Stimulated activated naive CD8-positive, alpha-beta T cell treated with anti-CD3 and anti-CD28 coated beads, Interleukin-15, amount 100 ng/mL, for 72 hours (primary cell): Measurements from ENCODE around the gene MRPL41.
"Not testable (repeated sequence)": the region's sequence is repeated elsewhere in the genome, so short reads cannot be mapped to it uniquely, and the experiment has no call there.

Experiments used
- ATAC-seq: fragments of 150-1000 bp; cut with Tn5 transposase; 2 replicates; pipeline ENCODE4 v1.10.0; 2021; ENCODE audit warnings: mild to moderate bottlenecking, moderate library complexity
- DNase-seq, 2 donors: peaks; one replicate each; pipeline ENCODE4 v3.0.0; 2021 to 2022
- H3K27ac Mint-ChIP-seq, 2 donors: one replicate each; pipeline ENCODE4 v1.8.0; 2022; ENCODE audit warnings: mild to moderate bottlenecking in 2 of 2, mixed read lengths in 2 of 2, moderate library complexity in 2 of 2
- H3K27me3 Mint-ChIP-seq: one replicate; pipeline ENCODE4 v1.8.0; 2022; ENCODE audit warnings: mixed read lengths
- H3K4me1 Mint-ChIP-seq: one replicate; pipeline ENCODE4 v1.8.0; 2022; ENCODE audit warnings: mild to moderate bottlenecking, mixed read lengths
- H3K4me3 Mint-ChIP-seq, 2 donors: one replicate each; pipeline ENCODE4 v1.8.0; 2022; ENCODE audit warnings: mild to moderate bottlenecking in 2 of 2, mixed read lengths in 2 of 2, moderate library complexity in 1 of 2
- H3K9me3 Mint-ChIP-seq, 2 donors: one replicate each; pipeline ENCODE4 v1.8.0; 2022; ENCODE audit warnings: mixed read lengths in 2 of 2

MRPL41 gene

DNA sequence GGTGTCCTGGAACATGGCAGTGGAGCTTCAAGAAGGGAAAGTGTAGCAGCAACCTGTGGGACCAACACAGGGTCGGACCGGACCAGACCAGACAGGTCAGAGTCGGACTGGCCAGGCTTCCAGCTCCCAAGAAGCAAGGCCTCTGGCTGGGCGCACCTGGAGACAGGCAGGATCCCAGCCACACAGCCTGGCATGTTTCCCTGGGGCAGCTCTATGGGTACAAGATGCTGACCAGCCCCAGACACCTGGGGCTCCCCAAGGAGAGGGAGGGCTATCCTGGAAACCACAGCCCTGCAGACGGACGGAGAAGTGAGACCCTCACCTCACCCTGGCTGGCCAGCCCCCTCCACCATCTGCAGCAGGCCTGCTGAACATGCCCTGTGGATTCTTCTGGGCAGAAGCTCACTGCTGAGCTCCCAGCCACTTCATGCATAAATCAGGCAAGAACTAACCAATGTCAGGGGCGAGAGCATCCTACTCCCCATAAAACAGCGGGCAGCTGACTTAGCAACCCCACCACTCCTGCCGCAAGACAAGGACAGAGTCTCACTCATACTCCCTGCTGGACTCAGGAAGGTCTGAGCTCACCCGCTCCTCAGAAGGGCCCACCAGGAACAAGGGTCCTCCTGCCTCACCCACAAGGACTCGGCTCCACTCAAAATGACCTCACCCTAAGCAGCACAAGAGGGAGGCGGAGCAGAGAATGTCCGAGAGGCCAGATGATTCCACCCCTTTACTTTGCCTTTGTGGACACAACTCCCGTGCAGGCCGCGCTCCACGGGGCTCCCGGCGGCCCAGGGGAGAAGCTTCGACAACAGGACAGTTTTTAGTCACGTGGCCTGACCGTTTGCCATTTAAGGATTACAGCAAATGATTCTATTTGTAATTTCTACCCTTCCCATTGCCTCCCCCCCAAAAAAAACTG lies 29.9 kb downstream of the MRPL41 start:
- Mint-ChIP-seq H3K27me3 (no peaks in the 10 kb centered on the region), H3K4me3 (no peak overlapping the region), H3K27ac (no peak overlapping the region), H3K9me3 (no peaks in the 10 kb centered on the region), H3K4me1 (peaks cover 34% of the 10 kb centered on the region)
- DNase-seq: no peak
- no peak for ATAC-seq

- no peak for DNase-seq
- no peak for ATAC-seq
- H3K9me3 Mint-ChIP-seq: no peaks in the 10 kb centered on the region
- no peak overlapping the region for H3K4me3 Mint-ChIP-seq
- H3K4me1 Mint-ChIP-seq: peaks cover 29% of the 10 kb centered on the region
- no peak overlapping the region for H3K27ac Mint-ChIP-seq
- H3K27me3 Mint-ChIP-seq: no peaks in the 10 kb centered on the region
Observed at GRCh38 chr9:137582286-137582860, 30.7 kb downstream of the MRPL41 start.

GRCh38 chr9:137583347-137583746 lies 31.7 kb downstream of the MRPL41 start:
- Mint-ChIP-seq H3K9me3 (no peaks in the 10 kb centered on the region), H3K27me3 (no peaks in the 10 kb centered on the region), H3K4me1 (peaks cover 31% of the 10 kb centered on the region), H3K4me3 (no peak overlapping the region), H3K27ac (no peak overlapping the region)
- DNase-seq: no peak
- no peak for ATAC-seq

DNA sequence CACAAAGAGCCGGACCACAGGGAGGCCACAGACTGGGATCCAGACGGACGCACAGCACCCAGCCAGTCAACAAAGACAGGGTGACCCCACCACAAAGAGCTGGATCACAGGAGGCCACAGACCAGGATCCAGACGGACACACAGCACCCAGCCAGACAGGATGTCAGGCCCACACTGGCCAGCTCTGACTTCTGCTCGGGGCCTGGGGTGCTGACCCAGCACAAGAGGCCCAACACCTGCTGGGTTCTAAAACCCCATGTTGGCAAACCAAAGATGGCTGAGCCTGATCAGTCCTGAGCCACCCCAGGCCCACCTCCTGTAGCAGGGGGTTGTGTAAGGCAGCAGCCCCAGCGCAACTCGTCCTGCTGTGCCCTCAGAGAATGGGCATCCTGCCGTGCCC lies 32.3 kb downstream of the MRPL41 start:
- Mint-ChIP-seq H3K4me1 (peaks cover 34% of the 10 kb centered on the region), H3K9me3 (no peaks in the 10 kb centered on the region), H3K27me3 (no peaks in the 10 kb centered on the region), H3K4me3 (no peak overlapping the region), H3K27ac (no peak overlapping the region)
- DNase-seq (no peak), ATAC-seq (no peak)

GRCh38 chr9:137586854-137587253 lies 35.2 kb downstream of the MRPL41 start:
- ATAC-seq: no peak
- no peak overlapping the region for H3K4me3 Mint-ChIP-seq
- H3K9me3 Mint-ChIP-seq: no peaks in the 10 kb centered on the region
- no peaks in the 10 kb centered on the region for H3K27me3 Mint-ChIP-seq
- H3K4me1 Mint-ChIP-seq: peaks cover 41% of the 10 kb centered on the region
- no peak for DNase-seq
- no peak overlapping the region for H3K27ac Mint-ChIP-seq

- DNase-seq (no peak), ATAC-seq (no peak)
- peaks cover 41% of the 10 kb centered on the region for H3K4me1 Mint-ChIP-seq
- peak overlapping the region in 1 of 2 donors; percentile 39 for H3K4me3 Mint-ChIP-seq
- no peaks in the 10 kb centered on the region for H3K27me3 Mint-ChIP-seq
- no peak overlapping the region for H3K27ac Mint-ChIP-seq
- no peaks in the 10 kb centered on the region for H3K9me3 Mint-ChIP-seq
Observed at GRCh38 chr9:137588311-137588710, 36.6 kb downstream of the MRPL41 start.

DNA sequence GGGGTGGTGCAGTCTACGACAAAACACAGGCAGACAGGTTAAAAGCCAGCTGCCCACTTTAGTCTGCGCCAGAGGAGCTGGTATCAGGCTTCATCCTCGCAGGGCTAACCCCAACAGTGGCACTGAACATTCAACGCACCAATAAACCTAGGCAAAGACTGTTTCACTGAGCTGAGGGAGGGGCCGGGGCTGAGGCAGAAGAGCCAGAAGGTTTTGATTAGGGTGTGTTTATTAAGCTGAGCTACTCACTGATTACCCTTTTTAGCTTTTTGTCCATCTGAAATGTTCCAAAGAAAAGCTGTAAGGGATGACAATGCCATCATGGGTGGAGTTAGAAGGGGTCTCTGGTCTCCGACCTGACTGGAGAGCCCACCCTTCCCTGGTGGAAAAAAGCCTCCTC lies 37.2 kb downstream of the MRPL41 start:
- Mint-ChIP-seq H3K4me1 (peaks cover 41% of the 10 kb centered on the region), H3K9me3 (no peaks in the 10 kb centered on the region), H3K27ac (peak overlapping the region in 1 of 2 donors; percentile 27), H3K27me3 (no peaks in the 10 kb centered on the region), H3K4me3 (peak overlapping the region in 1 of 2 donors; percentile 89)
- DNase-seq (no peak), ATAC-seq (no peak)

GRCh38 chr9:137589441-137590122 lies 37.9 kb downstream of the MRPL41 start:
- H3K9me3 Mint-ChIP-seq: no peaks in the 10 kb centered on the region
- H3K27me3 Mint-ChIP-seq: no peaks in the 10 kb centered on the region
- H3K4me3 Mint-ChIP-seq: peak overlapping the region; percentile 86 to 89
- peak overlapping the region; percentile 13 to 76 for H3K27ac Mint-ChIP-seq
- peak; percentile 31 for ATAC-seq
- DNase-seq: peak; percentile 28 to 29
- H3K4me1 Mint-ChIP-seq: peaks cover 41% of the 10 kb centered on the region

- Mint-ChIP-seq H3K27me3 (no peaks in the 10 kb centered on the region), H3K27ac (no peak overlapping the region), H3K4me1 (peaks cover 41% of the 10 kb centered on the region), H3K9me3 (no peaks in the 10 kb centered on the region), H3K4me3 (no peak overlapping the region)
- ATAC-seq (peak; percentile 57), DNase-seq (no peak)
Observed at GRCh38 chr9:137590123-137590468, 38.4 kb downstream of the MRPL41 start.

GRCh38 chr9:137590469-137591383 lies 39.0 kb downstream of the MRPL41 start, which contains the start of gene ZMYND19:
ZMYND19 (minus strand) TSS chr9:137590512; CDS start chr9:137590263, 249 bp downstream.
- Mint-ChIP-seq H3K27ac (peak within 1 kb of the TSS; percentile 66 to 99), H3K4me3 (peak within 1 kb of the TSS; percentile 95 to 99), H3K9me3 (no peaks in the 10 kb centered on the region), H3K4me1 (peaks cover 41% of the 10 kb centered on the region), H3K27me3 (no peaks in the 10 kb centered on the region)
- peak; percentile 96 for ATAC-seq
- peak; percentile 89 to 92 for DNase-seq

GRCh38 chr9:137592767-137593166 lies 41.1 kb downstream of the MRPL41 start:
- H3K4me3 Mint-ChIP-seq: no peak overlapping the region
- H3K4me1 Mint-ChIP-seq: peaks cover 35% of the 10 kb centered on the region
- H3K27me3 Mint-ChIP-seq: no peaks in the 10 kb centered on the region
- H3K27ac Mint-ChIP-seq: no peak overlapping the region
- ATAC-seq: no peak
- H3K9me3 Mint-ChIP-seq: no peaks in the 10 kb centered on the region
- no peak for DNase-seq

GRCh38 chr9:137593176-137593575 lies 41.5 kb downstream of the MRPL41 start:
- no peak for DNase-seq
- Mint-ChIP-seq H3K27ac (no peak overlapping the region), H3K9me3 (no peaks in the 10 kb centered on the region), H3K4me3 (no peak overlapping the region), H3K4me1 (peaks cover 30% of the 10 kb centered on the region), H3K27me3 (no peaks in the 10 kb centered on the region)
- ATAC-seq: no peak

- not testable (repeated sequence) for H3K27me3 Mint-ChIP-seq, H3K4me3 Mint-ChIP-seq, ATAC-seq, H3K27ac Mint-ChIP-seq, H3K9me3 Mint-ChIP-seq, H3K4me1 Mint-ChIP-seq, DNase-seq
Observed at GRCh38 chr9:137596577-137596976, 44.9 kb downstream of the MRPL41 start.

DNA sequence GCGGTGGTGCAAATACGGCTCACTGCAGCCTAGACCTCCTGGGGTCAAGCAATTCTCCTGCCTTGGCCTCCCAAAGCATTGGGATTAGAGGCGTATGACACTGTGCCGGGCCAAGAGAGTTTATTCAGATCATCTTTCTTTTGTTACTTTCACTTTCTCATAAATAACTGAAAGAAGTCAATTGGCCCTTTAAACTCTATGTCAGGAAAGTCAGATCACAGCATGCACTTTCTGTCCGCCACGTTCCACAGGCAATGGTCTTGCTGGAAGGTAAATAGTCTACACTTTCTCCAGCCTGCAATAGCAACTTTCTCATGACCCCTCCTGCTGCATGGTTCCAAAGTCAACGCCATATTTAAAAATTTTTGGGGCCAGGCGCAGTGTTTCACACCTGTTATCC lies 47.3 kb downstream of the MRPL41 start:
- Mint-ChIP-seq H3K4me1 (peaks cover 12% of the 10 kb centered on the region), H3K27ac (no peak overlapping the region), H3K9me3 (no peaks in the 10 kb centered on the region), H3K27me3 (no peaks in the 10 kb centered on the region), H3K4me3 (no peak overlapping the region)
- no peak for ATAC-seq
- DNase-seq: no peak
